HG03025 (cell line): Measurements from ENCODE around the gene SLC6A4.
"Not testable (repeated sequence)": the region's sequence is repeated elsewhere in the genome, so short reads cannot be mapped to it uniquely, and the experiment has no call there.

ENCODE experiments used
- ATAC-seq: cut with Tn5 transposase; IDR thresholded peaks from one replicate; pipeline ENCODE4 v1.9.1; 2021; ENCODE audit warnings: mild to moderate bottlenecking, moderate library complexity; ENCODE audit not compliant: unreplicated experiment, low FRiP score

Gene SLC6A4

GRCh38 chr17:30221346-30221745 lies 14.2 kb downstream of the SLC6A4 start:
- no peak for ATAC-seq

GRCh38 chr17:30220414-30220813 lies 15.1 kb downstream of the SLC6A4 start:
- ATAC-seq = no peak

GRCh38 chr17:30219833-30220232 lies 15.7 kb downstream of the SLC6A4 start:
- ATAC-seq = no peak

- ATAC-seq = no peak
Observed at GRCh38 chr17:30219315-30219714, 16.2 kb downstream of the SLC6A4 start.

GRCh38 chr17:30218799-30219198 lies 16.7 kb downstream of the SLC6A4 start:
- no peak for ATAC-seq

- ATAC-seq = no peak
Observed at GRCh38 chr17:30217746-30218245, 17.7 kb downstream of the SLC6A4 start.

- ATAC-seq = no peak
Observed at GRCh38 chr17:30217054-30217453, 18.4 kb downstream of the SLC6A4 start.

GRCh38 chr17:30212750-30213149 lies 22.7 kb downstream of the SLC6A4 start:
- ATAC-seq = no peak

- ATAC-seq = no peak
Observed at GRCh38 chr17:30211371-30211770, 24.1 kb downstream of the SLC6A4 start.

- ATAC-seq = no peak
Observed at GRCh38 chr17:30210901-30211300, 24.6 kb downstream of the SLC6A4 start.

GRCh38 chr17:30210366-30210765 lies 25.1 kb downstream of the SLC6A4 start:
- no peak for ATAC-seq

- no peak for ATAC-seq
Observed at GRCh38 chr17:30209930-30210329, 25.6 kb downstream of the SLC6A4 start.

GRCh38 chr17:30208214-30208613 lies 27.3 kb downstream of the SLC6A4 start:
- ATAC-seq = no peak

GRCh38 chr17:30207655-30208054 lies 27.8 kb downstream of the SLC6A4 start:
- no peak for ATAC-seq

GRCh38 chr17:30203471-30203981 lies 32.0 kb downstream of the SLC6A4 start:
- ATAC-seq = no peak

GRCh38 chr17:30200656-30201055 lies 34.8 kb downstream of the SLC6A4 start:
- ATAC-seq = not testable (repeated sequence)

GRCh38 chr17:30200106-30200505 lies 35.4 kb downstream of the SLC6A4 start:
- ATAC-seq = no peak

GRCh38 chr17:30199600-30199999 lies 35.9 kb downstream of the SLC6A4 start:
- no peak for ATAC-seq

GRCh38 chr17:30197416-30197815 lies 38.1 kb downstream of the SLC6A4 start:
- no peak for ATAC-seq

- no peak for ATAC-seq
Observed at GRCh38 chr17:30196504-30196903, 39.0 kb downstream of the SLC6A4 start.

GRCh38 chr17:30191072-30191471 lies 44.4 kb downstream of the SLC6A4 start:
- ATAC-seq = no peak

- no peak for ATAC-seq
Observed at GRCh38 chr17:30188211-30188939, 47.1 kb downstream of the SLC6A4 start.
